Liver (tissue), 9 donors: ENCODE results near the gene PSG7. TPM values are rescaled to one million over a fixed set of nuclear protein-coding genes. Genes with fewer than 3 reads are reported as not detected.
"Not testable (repeated sequence)": the region's sequence is repeated elsewhere in the genome, so short reads cannot be mapped to it uniquely, and the experiment has no call there.

ENCODE experiments used
- DNase-seq: peaks from one replicate; pipeline ENCODE4 v3.0.0-alpha.2; 2017; ENCODE audit warnings: low spot score
- H3K27ac ChIP-seq, 2 donors: one replicate each; pipeline ENCODE4 v1.7.0; 2013; ENCODE audit warnings: inconsistent platforms in 2 of 2, low read length in 2 of 2, control low read depth in 1 of 2, low read depth in 1 of 2, mild to moderate bottlenecking in 1 of 2
- H3K27me3 ChIP-seq, 4 donors: one replicate each; pipeline versions ENCODE4 v1.6.1 to v1.7.0; 2013; ENCODE audit warnings: low read length in 3 of 4, inconsistent platforms in 1 of 4, mild to moderate bottlenecking in 1 of 4, moderate library complexity in 1 of 4; ENCODE audit not compliant: control insufficient read depth in 4 of 4, insufficient read depth in 4 of 4
- H3K36me3 ChIP-seq, 4 donors: one replicate each; pipeline versions ENCODE4 v1.6.1 to v1.7.0; 2013; ENCODE audit warnings: low read length in 3 of 4, mild to moderate bottlenecking in 3 of 4, low read depth in 1 of 4, moderate library complexity in 1 of 4; ENCODE audit not compliant: control insufficient read depth in 4 of 4, insufficient read depth in 3 of 4
- H3K4me1 ChIP-seq, 4 donors: one replicate each; pipeline versions ENCODE4 v1.6.1 to v1.7.0; 2013; ENCODE audit warnings: low read length in 3 of 4, mild to moderate bottlenecking in 3 of 4, moderate library complexity in 1 of 4; ENCODE audit not compliant: control insufficient read depth in 4 of 4, insufficient read depth in 4 of 4
- H3K4me3 ChIP-seq, 3 donors: one replicate each; pipeline versions ENCODE4 v1.6.1 to v1.7.0; 2013; ENCODE audit warnings: low read length in 3 of 3, control low read depth in 1 of 3, low read depth in 1 of 3, mild to moderate bottlenecking in 1 of 3
- H3K9ac ChIP-seq, 2 donors: one replicate each; pipeline ENCODE4 v1.7.0; 2013; ENCODE audit warnings: low read length in 2 of 2, mild to moderate bottlenecking in 2 of 2, moderate library complexity in 2 of 2, control low read depth in 1 of 2, low read depth in 1 of 2
- H3K9me3 ChIP-seq, 4 donors: one replicate each; pipeline versions ENCODE4 v1.6.1 to v1.7.0; 2013; ENCODE audit warnings: low read length in 3 of 4; ENCODE audit not compliant: control insufficient read depth in 4 of 4
- CTCF ChIP-seq: fragments of 150-350 bp; IDR thresholded peaks from 2 replicates; pipeline ENCODE4 v1.5.1; 2017; ENCODE audit warnings: improper control_type of control experiment, low read depth, low read length; ENCODE audit not compliant: missing input control
- EGR1 ChIP-seq, 2 donors: IDR thresholded peaks; 2 replicates each; pipeline ENCODE4 v1.6.1; 2016 to 2018; ENCODE audit warnings: antibody characterized with exemption in 2 of 2, low read depth in 2 of 2
- FOXA1 ChIP-seq: IDR thresholded peaks from 2 replicates; pipeline ENCODE4 v1.6.1; 2016; ENCODE audit warnings: antibody characterized with exemption
- FOXA2 ChIP-seq: IDR thresholded peaks from 2 replicates; pipeline ENCODE4 v1.6.1; 2016; ENCODE audit warnings: antibody characterized with exemption
- GABPA ChIP-seq, 2 donors: IDR thresholded peaks in 1 of 2; conservative IDR thresholded peaks in 1 of 2; 2 replicates each; pipeline ENCODE4 v1.6.1; 2016; ENCODE audit warnings: antibody characterized with exemption in 2 of 2, mild to moderate bottlenecking in 1 of 2, moderate library complexity in 1 of 2
- HNF4A ChIP-seq, 2 donors: conservative IDR thresholded peaks; 2 replicates each; pipeline ENCODE4 v1.6.1; 2016; ENCODE audit warnings: antibody characterized with exemption in 2 of 2, mild to moderate bottlenecking in 2 of 2
- HNF4G ChIP-seq: IDR thresholded peaks from 2 replicates; pipeline ENCODE4 v1.6.1; 2016; ENCODE audit warnings: antibody characterized with exemption
- JUND ChIP-seq, 2 donors: IDR thresholded peaks; 2 replicates each; pipeline ENCODE4 v1.6.1; 2016; ENCODE audit warnings: antibody characterized with exemption in 2 of 2
- NR2F2 ChIP-seq: IDR thresholded peaks from 2 replicates; pipeline ENCODE4 v1.6.1; 2016; ENCODE audit warnings: antibody characterized with exemption
- RAD21 ChIP-seq, 2 donors: IDR thresholded peaks; 2 replicates each; pipeline ENCODE4 v1.6.1; 2016; ENCODE audit warnings: antibody characterized with exemption in 2 of 2, mild to moderate bottlenecking in 2 of 2
- RXRA ChIP-seq, 2 donors: IDR thresholded peaks; 2 replicates each; pipeline ENCODE4 v1.6.1; 2017 to 2018; ENCODE audit warnings: antibody characterized with exemption in 2 of 2, mild to moderate bottlenecking in 1 of 2
- SP1 ChIP-seq: IDR thresholded peaks from 2 replicates; pipeline ENCODE4 v1.6.1; 2018; ENCODE audit warnings: antibody characterized with exemption, mild to moderate bottlenecking
- TAF1 ChIP-seq: conservative IDR thresholded peaks from 2 replicates; pipeline ENCODE4 v1.6.1; 2016; ENCODE audit warnings: antibody characterized with exemption, mild to moderate bottlenecking
- YY1 ChIP-seq: IDR thresholded peaks from 2 replicates; pipeline ENCODE4 v1.6.1; 2016; ENCODE audit warnings: antibody characterized with exemption, mild to moderate bottlenecking
- WGBS: extraction: QIAGEN DNeasy Blood & Tissue Kit; methylation state at CpG from one replicate; pipeline ENCODE4 v1.1.7; 2013; 5-methylcytosine and 5-hydroxymethylcytosine counted together
- polyA plus RNA-seq, 2 donors: library from polyadenylated mRNA; stranded (reverse) in 1 of 2; unstranded in 1 of 2; fragments of 200-250 nt in 1 of 2; fragments of >200 nt in 1 of 2; fragmentation: Nextera tagmentation in 1 of 2; extraction: Ambion mirVana in 1 of 2; gene quantifications; one replicate each; pipeline versions ENCODE4 v1.2.1 to v1.2.3, GENCODE V29; 2013 to 2015
- total RNA-seq, 2 donors: library from RNA; depleted of rRNA; stranded (reverse); fragments of >200 nt; gene quantifications; one replicate each; pipeline ENCODE4 v1.2.3, GENCODE V29; 2014
- TF ChIP-seq, protein P1 (sequence below): IDR thresholded peaks from 2 replicates; pipeline ENCODE4 v1.6.1; 2016; ENCODE audit warnings: antibody characterized with exemption
- TF ChIP-seq, protein P2 (sequence below): IDR thresholded peaks from 2 replicates; pipeline ENCODE4 v1.6.1; 2016; ENCODE audit warnings: antibody characterized with exemption
- TF ChIP-seq, protein P3 (sequence below): IDR thresholded peaks from 2 replicates; pipeline ENCODE4 v1.6.1; 2016; ENCODE audit warnings: antibody characterized with exemption, mild to moderate bottlenecking
- TF ChIP-seq, protein P4 (sequence below): IDR thresholded peaks from 2 replicates; pipeline ENCODE4 v1.6.1; 2016; ENCODE audit warnings: antibody characterized with exemption
- donor health status: healthy.
- donor health status: healthy.
- donor health status: healthy.
- donor health status: healthy.
- donor health status: healthy.

The PSG7 gene
- total and polyA plus RNA-seq, 4 donors: not detected

- 60% methylated on average over 8 of the region's 8 CpGs for WGBS
- H3K4me1 ChIP-seq, H3K9me3 ChIP-seq, H3K4me3 ChIP-seq, DNase-seq, H3K27me3 ChIP-seq, H3K27ac ChIP-seq, H3K36me3 ChIP-seq, H3K9ac ChIP-seq: not testable (repeated sequence)
- peak; percentile 13 for TF ChIP-seq CTCF
These were observed 55.7 kb downstream of the PSG7 start for GRCh38 chr19:42881279-42881678.

DNA sequence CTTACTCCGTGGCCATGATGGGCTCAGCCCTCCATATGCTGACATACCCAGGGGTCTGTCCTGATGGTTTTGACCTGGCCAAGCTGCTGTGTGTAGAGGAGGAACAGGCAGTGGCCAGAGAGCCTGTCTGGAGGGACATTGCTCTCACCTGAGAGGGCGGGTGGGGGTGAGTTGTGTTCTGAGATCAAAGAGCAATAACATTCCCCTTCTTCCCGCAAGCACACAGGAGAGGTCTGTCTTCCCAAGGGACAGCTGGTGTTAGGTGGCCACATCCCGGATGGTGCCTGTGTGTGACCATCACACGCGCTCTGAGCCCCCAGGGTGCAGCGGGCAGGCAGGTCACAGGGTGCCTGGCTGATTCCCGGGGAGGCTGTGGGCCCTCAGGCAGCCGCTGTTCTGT lies 56.4 kb downstream of the PSG7 start:
- H3K9me3 ChIP-seq, H3K4me1 ChIP-seq, H3K36me3 ChIP-seq, H3K27ac ChIP-seq, H3K4me3 ChIP-seq, H3K27me3 ChIP-seq, H3K9ac ChIP-seq, DNase-seq: not testable (repeated sequence)
- WGBS: 83% methylated on average over 9 of the region's 9 CpGs

DNA sequence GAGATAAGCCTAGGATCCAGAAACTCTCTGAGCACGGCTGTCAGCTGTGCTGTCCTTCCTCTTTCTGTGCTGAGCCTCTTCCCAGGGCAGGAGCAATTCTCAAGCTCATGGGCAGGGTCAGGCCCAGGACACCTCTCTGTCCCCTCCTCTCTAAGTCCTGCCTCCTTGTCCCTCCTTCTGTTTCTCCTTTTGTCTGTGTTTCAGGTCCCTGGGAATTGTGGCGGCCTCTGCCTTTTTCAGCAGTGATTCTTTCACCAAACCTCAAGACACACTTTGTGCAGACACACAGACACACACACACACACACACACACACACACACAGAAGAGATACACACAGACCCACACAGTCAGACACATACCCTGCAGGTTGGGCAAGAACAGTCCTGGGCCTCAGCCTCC lies 57.4 kb downstream of the PSG7 start, which contains the start of gene PSG1:
PSG1 (minus strand) TSS at position 101 of the 400 bp plus-strand sequence. CDS start 132 bp downstream, outside the sequence.
- Histone ChIP-seq H3K36me3 (no peaks in the 10 kb centered on the region), H3K27ac (no peak within 1 kb of the TSS), H3K9me3 (no peaks in the 10 kb centered on the region), H3K9ac (no peak within 1 kb of the TSS), H3K4me1 (no peaks in the 10 kb centered on the region), H3K27me3 (peaks cover 0 to 3% (median 0%) of the 10 kb centered on the region in 4 donors), H3K4me3 (no peak within 1 kb of the TSS)
- TF ChIP-seq RAD21 (IDR thresholded peaks at IDR 0.05) (no peak), HNF4G (no peak), SP1 (no peak), HNF4A (conservative IDR thresholded peaks at IDR 0.05) (no peak), GABPA (IDR thresholded peaks at IDR 0.05 in 1 of 2, conservative IDR thresholded peaks at IDR 0.05 in 1 of 2) (no peak), RXRA (IDR thresholded peaks at IDR 0.05) (no peak), NR2F2 (no peak), FOXA2 (no peak), CTCF (no peak), FOXA1 (no peak), EGR1 (IDR thresholded peaks at IDR 0.05; ENCODE audit: low read depth in 2 of 2) (no peak), YY1 (no peak), TAF1 (no peak), JUND (IDR thresholded peaks at IDR 0.05) (no peak)
- TF ChIP-seq, protein P1, sequence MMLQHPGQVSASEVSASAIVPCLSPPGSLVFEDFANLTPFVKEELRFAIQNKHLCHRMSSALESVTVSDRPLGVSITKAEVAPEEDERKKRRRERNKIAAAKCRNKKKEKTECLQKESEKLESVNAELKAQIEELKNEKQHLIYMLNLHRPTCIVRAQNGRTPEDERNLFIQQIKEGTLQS: no peak
- TF ChIP-seq, protein P2, sequence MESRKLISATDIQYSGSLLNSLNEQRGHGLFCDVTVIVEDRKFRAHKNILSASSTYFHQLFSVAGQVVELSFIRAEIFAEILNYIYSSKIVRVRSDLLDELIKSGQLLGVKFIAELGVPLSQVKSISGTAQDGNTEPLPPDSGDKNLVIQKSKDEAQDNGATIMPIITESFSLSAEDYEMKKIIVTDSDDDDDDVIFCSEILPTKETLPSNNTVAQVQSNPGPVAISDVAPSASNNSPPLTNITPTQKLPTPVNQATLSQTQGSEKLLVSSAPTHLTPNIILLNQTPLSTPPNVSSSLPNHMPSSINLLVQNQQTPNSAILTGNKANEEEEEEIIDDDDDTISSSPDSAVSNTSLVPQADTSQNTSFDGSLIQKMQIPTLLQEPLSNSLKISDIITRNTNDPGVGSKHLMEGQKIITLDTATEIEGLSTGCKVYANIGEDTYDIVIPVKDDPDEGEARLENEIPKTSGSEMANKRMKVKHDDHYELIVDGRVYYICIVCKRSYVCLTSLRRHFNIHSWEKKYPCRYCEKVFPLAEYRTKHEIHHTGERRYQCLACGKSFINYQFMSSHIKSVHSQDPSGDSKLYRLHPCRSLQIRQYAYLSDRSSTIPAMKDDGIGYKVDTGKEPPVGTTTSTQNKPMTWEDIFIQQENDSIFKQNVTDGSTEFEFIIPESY: no peak
- TF ChIP-seq, protein P3, sequence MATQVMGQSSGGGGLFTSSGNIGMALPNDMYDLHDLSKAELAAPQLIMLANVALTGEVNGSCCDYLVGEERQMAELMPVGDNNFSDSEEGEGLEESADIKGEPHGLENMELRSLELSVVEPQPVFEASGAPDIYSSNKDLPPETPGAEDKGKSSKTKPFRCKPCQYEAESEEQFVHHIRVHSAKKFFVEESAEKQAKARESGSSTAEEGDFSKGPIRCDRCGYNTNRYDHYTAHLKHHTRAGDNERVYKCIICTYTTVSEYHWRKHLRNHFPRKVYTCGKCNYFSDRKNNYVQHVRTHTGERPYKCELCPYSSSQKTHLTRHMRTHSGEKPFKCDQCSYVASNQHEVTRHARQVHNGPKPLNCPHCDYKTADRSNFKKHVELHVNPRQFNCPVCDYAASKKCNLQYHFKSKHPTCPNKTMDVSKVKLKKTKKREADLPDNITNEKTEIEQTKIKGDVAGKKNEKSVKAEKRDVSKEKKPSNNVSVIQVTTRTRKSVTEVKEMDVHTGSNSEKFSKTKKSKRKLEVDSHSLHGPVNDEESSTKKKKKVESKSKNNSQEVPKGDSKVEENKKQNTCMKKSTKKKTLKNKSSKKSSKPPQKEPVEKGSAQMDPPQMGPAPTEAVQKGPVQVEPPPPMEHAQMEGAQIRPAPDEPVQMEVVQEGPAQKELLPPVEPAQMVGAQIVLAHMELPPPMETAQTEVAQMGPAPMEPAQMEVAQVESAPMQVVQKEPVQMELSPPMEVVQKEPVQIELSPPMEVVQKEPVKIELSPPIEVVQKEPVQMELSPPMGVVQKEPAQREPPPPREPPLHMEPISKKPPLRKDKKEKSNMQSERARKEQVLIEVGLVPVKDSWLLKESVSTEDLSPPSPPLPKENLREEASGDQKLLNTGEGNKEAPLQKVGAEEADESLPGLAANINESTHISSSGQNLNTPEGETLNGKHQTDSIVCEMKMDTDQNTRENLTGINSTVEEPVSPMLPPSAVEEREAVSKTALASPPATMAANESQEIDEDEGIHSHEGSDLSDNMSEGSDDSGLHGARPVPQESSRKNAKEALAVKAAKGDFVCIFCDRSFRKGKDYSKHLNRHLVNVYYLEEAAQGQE: no peak
- TF ChIP-seq, protein P4, sequence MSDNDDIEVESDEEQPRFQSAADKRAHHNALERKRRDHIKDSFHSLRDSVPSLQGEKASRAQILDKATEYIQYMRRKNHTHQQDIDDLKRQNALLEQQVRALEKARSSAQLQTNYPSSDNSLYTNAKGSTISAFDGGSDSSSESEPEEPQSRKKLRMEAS: no peak
- 68% methylated on average over 2 of the region's 2 CpGs for WGBS
- no peak for DNase-seq
